Mucosa of descending colon (tissue), 3 donors: Measurements from ENCODE around the gene RASSF1. TPM values are rescaled to one million over a fixed set of nuclear protein-coding genes. Genes with fewer than 3 reads are reported as not detected.
A peak's percentile ranks its signal among the peaks of the same experiment; 100 is the strongest.

Experiments
- ATAC-seq: fragments of 200-7000 bp; cut with Tn5 transposase; one replicate; pipeline ENCODE4 v1.9.1; 2020; ENCODE audit warnings: mild to moderate bottlenecking, moderate library complexity
- DNase-seq, 3 donors: peaks; one replicate each; pipeline ENCODE4 v3.0.0-alpha.2; 2020
- H3K36me3 ChIP-seq: fragments of 200-600 bp; one replicate; pipeline ENCODE4 v1.8.0; 2021; ENCODE audit warnings: low read depth, mild to moderate bottlenecking
- H3K4me1 ChIP-seq: fragments of 200-600 bp; one replicate; pipeline ENCODE4 v1.8.0; 2021; ENCODE audit warnings: low read depth, mild to moderate bottlenecking
- H3K4me3 ChIP-seq: fragments of 200-600 bp; one replicate; pipeline ENCODE4 v1.8.0; 2021; ENCODE audit warnings: mild to moderate bottlenecking
- H3K9me3 ChIP-seq: fragments of 200-600 bp; one replicate; pipeline ENCODE4 v1.8.0; 2021; ENCODE audit warnings: mild to moderate bottlenecking
- CTCF ChIP-seq: fragments of 200-600 bp; IDR thresholded peaks from one replicate; pipeline ENCODE4 v1.8.0; 2022; ENCODE audit warnings: antibody characterized with exemption, mild to moderate bottlenecking
- intact Hi-C, 2 donors: fragments of 100-400 bp; cut with DNase I in 1 of 2; cut with micrococcal nuclease in 1 of 2; formaldehyde crosslinking; loops; one replicate each; pipeline versions ENCODE4 v1.11.0 to v1.11.1; 2022; cut with DNase I, micrococcal nuclease
- total RNA-seq, 3 donors: library from RNA; stranded (reverse); fragmentation: NEBNext Ultra II Directional in 2 of 3; extraction: Animal tissue kit (Norgen Biotek cat#: 25700) in 2 of 3; gene quantifications; one replicate each; pipeline versions ENCODE4 v1.2.1 to v1.2.4, GENCODE V29; 2021 to 2023
- donor health status: DM: no; HTN: no; CAD: no; lungs with moderate emphysema.
- donor health status: DM: no; HTN: no; CAD: no.
- donor health status: DM: no; HTN: yes; CAD: no.

The RASSF1 gene
- total RNA-seq, 3 donors from 2014 or later, result 10.9 to 25.7 (median 18.9) TPM

GRCh38 chr3:50371133-50371685 is 30.6 kb upstream of the RASSF1 start:
- DNase-seq (no peak), ATAC-seq (no peak)
- H3K9me3 ChIP-seq, result no peaks in the 10 kb centered on the region
- H3K4me1 ChIP-seq, result peaks cover 4% of the 10 kb centered on the region
- intact Hi-C loops, result no loop called here
- TF ChIP-seq CTCF, result no peak
- H3K4me3 ChIP-seq, result no peak overlapping the region
- no peaks in the 10 kb centered on the region for H3K36me3 ChIP-seq

GRCh38 chr3:50370594-50370993 is 30.0 kb upstream of the RASSF1 start:
- H3K4me3 ChIP-seq, result no peak overlapping the region
- no peak for DNase-seq
- H3K36me3 ChIP-seq, result no peaks in the 10 kb centered on the region
- peaks cover 7% of the 10 kb centered on the region for H3K4me1 ChIP-seq
- H3K9me3 ChIP-seq, result no peaks in the 10 kb centered on the region
- intact Hi-C loops, result no loop called here
- ATAC-seq, result no peak
- no peak for TF ChIP-seq CTCF

GRCh38 chr3:50369012-50369670 is 28.5 kb upstream of the RASSF1 start:
- intact Hi-C loops, result loop anchor here in 1 of 2 donors (10.0 kb wide), 1 partner anchor 176 kb away; no protein-coding TSS in a partner anchor
- Histone ChIP-seq H3K36me3 (peaks cover 3% of the 10 kb centered on the region), H3K4me1 (peaks cover 10% of the 10 kb centered on the region), H3K4me3 (no peak overlapping the region), H3K9me3 (no peaks in the 10 kb centered on the region)
- TF ChIP-seq CTCF, result no peak
- no peak for ATAC-seq
- DNase-seq, result no peak

GRCh38 chr3:50365842-50366220 is 25.2 kb upstream of the RASSF1 start:
- Histone ChIP-seq H3K9me3 (no peaks in the 10 kb centered on the region), H3K4me1 (peaks cover 8% of the 10 kb centered on the region), H3K36me3 (peaks cover 3% of the 10 kb centered on the region), H3K4me3 (no peak overlapping the region)
- intact Hi-C loops, result loop anchor here in 1 of 2 donors (10.0 kb wide), 1 partner anchor 179 kb away; no protein-coding TSS in a partner anchor
- DNase-seq, result no peak
- TF ChIP-seq CTCF, result no peak
- no peak for ATAC-seq

GRCh38 chr3:50365080-50365841 is 24.6 kb upstream of the RASSF1 start:
- peaks cover 8% of the 10 kb centered on the region for H3K4me1 ChIP-seq
- peak; percentile 96 to 97 (median 96) for DNase-seq
- intact Hi-C loops, result loop anchor here in 1 of 2 donors (10.0 kb wide), 1 partner anchor 180 kb away; no protein-coding TSS in a partner anchor
- H3K36me3 ChIP-seq, result peaks cover 3% of the 10 kb centered on the region
- TF ChIP-seq CTCF, result no peak
- H3K4me3 ChIP-seq, result peak overlapping the region; percentile 20
- peak; percentile 97 for ATAC-seq
- H3K9me3 ChIP-seq, result no peaks in the 10 kb centered on the region
